22Rv1 (cell line): Measurements from ENCODE around the gene AGAP2.

Source experiments
- ZFX ChIP-seq: fragments of 450-650 bp; IDR thresholded peaks from 2 replicates; pipeline ENCODE4 v1.6.1; 2017; ENCODE audit warnings: antibody characterized with exemption, borderline replicate concordance
- TF ChIP-seq, protein P1 (sequence below): fragments of 450-650 bp; IDR thresholded peaks from 2 replicates; pipeline ENCODE4 v1.5.1; 2017; ENCODE audit warnings: mild to moderate bottlenecking

DNA sequence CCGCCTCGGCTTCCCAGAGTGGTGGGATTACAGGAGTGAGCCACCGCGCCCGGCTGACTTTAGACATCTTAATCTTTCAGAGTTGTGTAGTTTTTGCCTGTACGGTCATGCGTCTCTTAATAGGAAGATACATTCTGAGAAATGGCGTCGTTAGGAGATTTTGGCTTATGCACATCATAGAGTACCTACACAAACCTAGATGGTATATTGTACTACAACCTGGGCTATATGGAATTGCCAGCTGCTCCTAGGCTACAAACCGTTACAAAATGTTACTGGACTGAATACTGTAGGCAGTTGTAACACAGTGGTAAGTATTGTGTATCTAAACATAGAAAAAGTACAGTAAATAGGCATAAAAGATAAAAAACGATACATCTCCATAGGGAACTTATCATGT, 45.3 kb upstream of the AGAP2 start:
- TF ChIP-seq, protein P1, sequence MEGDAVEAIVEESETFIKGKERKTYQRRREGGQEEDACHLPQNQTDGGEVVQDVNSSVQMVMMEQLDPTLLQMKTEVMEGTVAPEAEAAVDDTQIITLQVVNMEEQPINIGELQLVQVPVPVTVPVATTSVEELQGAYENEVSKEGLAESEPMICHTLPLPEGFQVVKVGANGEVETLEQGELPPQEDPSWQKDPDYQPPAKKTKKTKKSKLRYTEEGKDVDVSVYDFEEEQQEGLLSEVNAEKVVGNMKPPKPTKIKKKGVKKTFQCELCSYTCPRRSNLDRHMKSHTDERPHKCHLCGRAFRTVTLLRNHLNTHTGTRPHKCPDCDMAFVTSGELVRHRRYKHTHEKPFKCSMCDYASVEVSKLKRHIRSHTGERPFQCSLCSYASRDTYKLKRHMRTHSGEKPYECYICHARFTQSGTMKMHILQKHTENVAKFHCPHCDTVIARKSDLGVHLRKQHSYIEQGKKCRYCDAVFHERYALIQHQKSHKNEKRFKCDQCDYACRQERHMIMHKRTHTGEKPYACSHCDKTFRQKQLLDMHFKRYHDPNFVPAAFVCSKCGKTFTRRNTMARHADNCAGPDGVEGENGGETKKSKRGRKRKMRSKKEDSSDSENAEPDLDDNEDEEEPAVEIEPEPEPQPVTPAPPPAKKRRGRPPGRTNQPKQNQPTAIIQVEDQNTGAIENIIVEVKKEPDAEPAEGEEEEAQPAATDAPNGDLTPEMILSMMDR: no peak
- no peak for TF ChIP-seq ZFX
